Endothelial cell (in vitro differentiated cells): Measurements from ENCODE around the gene ACP4. TPM values are rescaled to one million over a fixed set of nuclear protein-coding genes. Genes with fewer than 3 reads are reported as not detected.
"Not testable (repeated sequence)": the region's sequence is repeated elsewhere in the genome, so short reads cannot be mapped to it uniquely, and the experiment has no call there.

Experiments used
- DNase-seq: peaks from one replicate; pipeline ENCODE4 v3.0.0; 2021; ENCODE audit warnings: low spot score
- H3K27ac Mint-ChIP-seq: one replicate; pipeline ENCODE4 v1.8.0; 2021; ENCODE audit warnings: mixed read lengths, inconsistent platforms; ENCODE audit not compliant: unreplicated experiment
- H3K27me3 Mint-ChIP-seq: one replicate; pipeline ENCODE4 v1.8.0; 2021; ENCODE audit warnings: mild to moderate bottlenecking, moderate library complexity, mixed read lengths, inconsistent platforms; ENCODE audit not compliant: unreplicated experiment
- H3K36me3 Mint-ChIP-seq: one replicate; pipeline ENCODE4 v1.8.0; 2021; ENCODE audit warnings: mild to moderate bottlenecking, low read depth, mixed read lengths, inconsistent platforms; ENCODE audit not compliant: unreplicated experiment
- H3K4me1 Mint-ChIP-seq: one replicate; pipeline ENCODE4 v1.8.0; 2021; ENCODE audit warnings: mild to moderate bottlenecking, mixed read lengths, inconsistent platforms; ENCODE audit not compliant: unreplicated experiment
- H3K4me3 Mint-ChIP-seq: one replicate; pipeline ENCODE4 v1.8.0; 2021; ENCODE audit warnings: mild to moderate bottlenecking, mixed read lengths, inconsistent platforms; ENCODE audit not compliant: unreplicated experiment
- H3K9me3 Mint-ChIP-seq: one replicate; pipeline ENCODE4 v1.8.0; 2021; ENCODE audit warnings: mixed read lengths, inconsistent platforms; ENCODE audit not compliant: unreplicated experiment
- CTCF ChIP-seq: fragments of 200-600 bp; sonication (generic); IDR thresholded peaks from one replicate; pipeline ENCODE4 v1.5.0; 2021; ENCODE audit warnings: antibody characterized with exemption; ENCODE audit not compliant: unreplicated experiment
- total RNA-seq: library from RNA; stranded (reverse); fragmentation: NEBNext Ultra II Directional; extraction: Animal tissue kit (Norgen Biotek cat#: 25700); gene quantifications from one replicate; pipeline ENCODE4 v1.2.1, GENCODE V29; 2021; ENCODE audit not compliant: unreplicated experiment

Gene ACP4
- total RNA-seq, 1 donor from 2014 or later = not detected

GRCh38 chr19:50780753-50781435, 9.3 kb upstream of the ACP4 start:
- no peaks in the 10 kb centered on the region for H3K4me1 Mint-ChIP-seq
- H3K9me3 Mint-ChIP-seq = peaks cover 6% of the 10 kb centered on the region

GRCh38 chr19:50783848-50784152, 6.4 kb upstream of the ACP4 start:
- H3K36me3 Mint-ChIP-seq, H3K27ac Mint-ChIP-seq, H3K4me1 Mint-ChIP-seq, H3K9me3 Mint-ChIP-seq, H3K4me3 Mint-ChIP-seq, H3K27me3 Mint-ChIP-seq, DNase-seq: not testable (repeated sequence)
- peak; percentile 20 for TF ChIP-seq CTCF

More at GRCh38 chr19:50780753-50781435, 9.3 kb upstream of the ACP4 start:
- H3K27ac Mint-ChIP-seq = no peak overlapping the region
- no peak for DNase-seq
- TF ChIP-seq CTCF = no peak
- peaks cover 5% of the 10 kb centered on the region for H3K27me3 Mint-ChIP-seq
- H3K36me3 Mint-ChIP-seq = peaks cover 4% of the 10 kb centered on the region
- no peak overlapping the region for H3K4me3 Mint-ChIP-seq

- no peaks in the 10 kb centered on the region for H3K9me3 Mint-ChIP-seq
- H3K4me1 Mint-ChIP-seq = no peaks in the 10 kb centered on the region
- H3K27ac Mint-ChIP-seq = no peak overlapping the region
- DNase-seq = no peak
- H3K36me3 Mint-ChIP-seq = peaks cover 4% of the 10 kb centered on the region
- no peak overlapping the region for H3K4me3 Mint-ChIP-seq
- H3K27me3 Mint-ChIP-seq = peaks cover 11% of the 10 kb centered on the region
- no peak for TF ChIP-seq CTCF
Measured at GRCh38 chr19:50784710-50785109, 5.5 kb upstream of the ACP4 start.

- Mint-ChIP-seq H3K4me3 (no peak overlapping the region), H3K27ac (no peak overlapping the region), H3K27me3 (peaks cover 9% of the 10 kb centered on the region), H3K36me3 (peaks cover 4% of the 10 kb centered on the region), H3K4me1 (no peaks in the 10 kb centered on the region), H3K9me3 (no peaks in the 10 kb centered on the region)
- no peak for TF ChIP-seq CTCF
- DNase-seq = no peak
Measured at GRCh38 chr19:50785329-50785728, 4.9 kb upstream of the ACP4 start.

- H3K27ac Mint-ChIP-seq = peak overlapping the region; percentile 39
- TF ChIP-seq CTCF = no peak
- H3K36me3 Mint-ChIP-seq = peaks cover 7% of the 10 kb centered on the region
- H3K4me3 Mint-ChIP-seq = peak overlapping the region; percentile 57
- no peak for DNase-seq
- H3K4me1 Mint-ChIP-seq = no peaks in the 10 kb centered on the region
- H3K27me3 Mint-ChIP-seq = peaks cover 13% of the 10 kb centered on the region
- H3K9me3 Mint-ChIP-seq = peaks cover 6% of the 10 kb centered on the region
Measured at GRCh38 chr19:50790922-50791467, 780 bp downstream of the ACP4 start.
